Natural killer cell (primary cell): Measurements from ENCODE around the gene SEMA7A. TPM values are rescaled to one million over a fixed set of nuclear protein-coding genes. Genes with fewer than 3 reads are reported as not detected.
"Not testable (repeated sequence)": the region's sequence is repeated elsewhere in the genome, so short reads cannot be mapped to it uniquely, and the experiment has no call there.

Source experiments
- ATAC-seq, 3 donors: fragments of 150-1000 bp in 2 of 3; fragments of 200-7000 bp in 1 of 3; cut with Tn5 transposase; 1 replicate in 1 of 3; 2 replicates in 2 of 3; pipeline ENCODE4 v1.10.0; 2021; ENCODE audit warnings: mild to moderate bottlenecking in 2 of 3, moderate library complexity in 2 of 3
- DNase-seq, 2 donors: peaks; one replicate each; pipeline versions ENCODE4 v3.0.0 to v3.0.0-alpha.2; 2013 to 2021; ENCODE audit warnings: mixed read lengths in 1 of 2
- H3K27ac ChIP-seq: one replicate; pipeline ENCODE4 v1.5.1; 2013; ENCODE audit warnings: mild to moderate bottlenecking, low read length
- H3K27me3 ChIP-seq: one replicate; pipeline ENCODE4 v1.6.1; 2013; ENCODE audit warnings: low read length; ENCODE audit not compliant: control insufficient read depth, insufficient read depth
- H3K36me3 ChIP-seq: one replicate; pipeline ENCODE4 v1.6.1; 2013; ENCODE audit warnings: low read length; ENCODE audit not compliant: control insufficient read depth, insufficient read depth
- H3K4me1 ChIP-seq: one replicate; pipeline ENCODE4 v1.6.1; 2013; ENCODE audit warnings: low read length; ENCODE audit not compliant: control insufficient read depth, insufficient read depth
- H3K4me3 ChIP-seq: one replicate; pipeline ENCODE4 v1.5.1; 2013; ENCODE audit warnings: low read length
- H3K9me3 ChIP-seq: one replicate; pipeline ENCODE4 v1.6.1; 2013; ENCODE audit warnings: low read length; ENCODE audit not compliant: control insufficient read depth, insufficient read depth
- H3K27ac Mint-ChIP-seq, 2 donors: one replicate each; pipeline ENCODE4 v1.8.0; 2022; ENCODE audit warnings: mild to moderate bottlenecking in 2 of 2, mixed read lengths in 2 of 2, moderate library complexity in 1 of 2
- H3K27me3 Mint-ChIP-seq, 2 donors: one replicate each; pipeline ENCODE4 v1.8.0; 2022; ENCODE audit warnings: low read depth in 2 of 2, mixed read lengths in 2 of 2
- H3K36me3 Mint-ChIP-seq: one replicate; pipeline ENCODE4 v1.8.0; 2022; ENCODE audit warnings: mixed read lengths
- H3K4me1 Mint-ChIP-seq, 2 donors: one replicate each; pipeline ENCODE4 v1.8.0; 2022; ENCODE audit warnings: mixed read lengths in 2 of 2
- H3K4me3 Mint-ChIP-seq: one replicate; pipeline ENCODE4 v1.8.0; 2022; ENCODE audit warnings: mild to moderate bottlenecking, moderate library complexity, mixed read lengths
- H3K9me3 Mint-ChIP-seq, 2 donors: one replicate each; pipeline ENCODE4 v1.8.0; 2022; ENCODE audit warnings: mixed read lengths in 2 of 2
- WGBS: methylation state at CpG from one replicate; pipeline ENCODE4 v1.1.7; 2013; ENCODE audit warnings: missing lambda C conversion rate; ENCODE audit not compliant: insufficient coverage; 5-methylcytosine and 5-hydroxymethylcytosine counted together
- intact Hi-C: fragments of 100-400 bp; cut with micrococcal nuclease; formaldehyde crosslinking; loops from one replicate; pipeline ENCODE4 v1.14.2; 2022
- total RNA-seq, 4 donors: library from RNA; stranded (reverse); fragments of 120-200 nt in 1 of 4; gene quantifications; one replicate each; pipeline versions ENCODE4 v1.2.3 to v1.2.4, GENCODE V29; 2013 to 2022
- TF ChIP-seq, protein P1 (sequence below): fragments of 200-600 bp; IDR thresholded peaks from one replicate; pipeline ENCODE4 v1.8.0; 2022; ENCODE audit warnings: antibody characterized with exemption

SEMA7A gene
- total RNA-seq, 3 donors from 2014 or later (not counting 1 experiment from before 2014, with no cell fraction given): 4.7 to 46.2 (median 9.0) TPM

DNA sequence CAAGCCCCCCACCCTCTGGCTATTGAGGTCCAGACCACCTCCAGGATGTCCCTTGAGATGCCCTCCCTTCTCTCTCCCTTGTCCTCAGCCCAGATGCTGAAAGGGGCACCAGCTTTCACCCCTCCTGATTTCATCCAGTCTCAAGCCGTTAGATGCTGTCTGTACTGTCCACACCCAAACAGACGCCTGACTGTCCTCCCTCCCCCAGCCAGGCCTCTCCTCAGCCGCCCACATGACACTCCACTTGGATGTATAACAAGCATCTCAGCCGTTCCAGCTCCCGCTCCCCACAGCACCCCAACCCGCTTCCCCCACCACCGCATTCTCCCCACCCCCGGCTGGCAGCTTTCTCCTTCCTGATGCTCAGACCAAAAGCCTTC is 41.3 kb downstream of the SEMA7A start:
- Mint-ChIP-seq H3K9me3 (no peaks in the 10 kb centered on the region), H3K4me3 (no peak overlapping the region), H3K27me3 (no peaks in the 10 kb centered on the region), H3K27ac (peak overlapping the region in 1 of 2 donors; percentile 34), H3K36me3 (no peaks in the 10 kb centered on the region), H3K4me1 (peaks cover 0 to 23% of the 10 kb centered on the region in 2 donors)
- no peaks in the 10 kb centered on the region for H3K9me3 ChIP-seq
- no peaks in the 10 kb centered on the region for H3K36me3 ChIP-seq
- no peak overlapping the region for H3K4me3 ChIP-seq
- TF ChIP-seq, protein P1, sequence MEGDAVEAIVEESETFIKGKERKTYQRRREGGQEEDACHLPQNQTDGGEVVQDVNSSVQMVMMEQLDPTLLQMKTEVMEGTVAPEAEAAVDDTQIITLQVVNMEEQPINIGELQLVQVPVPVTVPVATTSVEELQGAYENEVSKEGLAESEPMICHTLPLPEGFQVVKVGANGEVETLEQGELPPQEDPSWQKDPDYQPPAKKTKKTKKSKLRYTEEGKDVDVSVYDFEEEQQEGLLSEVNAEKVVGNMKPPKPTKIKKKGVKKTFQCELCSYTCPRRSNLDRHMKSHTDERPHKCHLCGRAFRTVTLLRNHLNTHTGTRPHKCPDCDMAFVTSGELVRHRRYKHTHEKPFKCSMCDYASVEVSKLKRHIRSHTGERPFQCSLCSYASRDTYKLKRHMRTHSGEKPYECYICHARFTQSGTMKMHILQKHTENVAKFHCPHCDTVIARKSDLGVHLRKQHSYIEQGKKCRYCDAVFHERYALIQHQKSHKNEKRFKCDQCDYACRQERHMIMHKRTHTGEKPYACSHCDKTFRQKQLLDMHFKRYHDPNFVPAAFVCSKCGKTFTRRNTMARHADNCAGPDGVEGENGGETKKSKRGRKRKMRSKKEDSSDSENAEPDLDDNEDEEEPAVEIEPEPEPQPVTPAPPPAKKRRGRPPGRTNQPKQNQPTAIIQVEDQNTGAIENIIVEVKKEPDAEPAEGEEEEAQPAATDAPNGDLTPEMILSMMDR: no peak
- no peak for DNase-seq
- no peak for ATAC-seq
- 72% methylated on average over 8 of the region's 8 CpGs for WGBS
- no peaks in the 10 kb centered on the region for H3K27me3 ChIP-seq
- H3K27ac ChIP-seq: no peak overlapping the region
- intact Hi-C loops: no loop called here
- H3K4me1 ChIP-seq: peaks cover 36% of the 10 kb centered on the region

DNA sequence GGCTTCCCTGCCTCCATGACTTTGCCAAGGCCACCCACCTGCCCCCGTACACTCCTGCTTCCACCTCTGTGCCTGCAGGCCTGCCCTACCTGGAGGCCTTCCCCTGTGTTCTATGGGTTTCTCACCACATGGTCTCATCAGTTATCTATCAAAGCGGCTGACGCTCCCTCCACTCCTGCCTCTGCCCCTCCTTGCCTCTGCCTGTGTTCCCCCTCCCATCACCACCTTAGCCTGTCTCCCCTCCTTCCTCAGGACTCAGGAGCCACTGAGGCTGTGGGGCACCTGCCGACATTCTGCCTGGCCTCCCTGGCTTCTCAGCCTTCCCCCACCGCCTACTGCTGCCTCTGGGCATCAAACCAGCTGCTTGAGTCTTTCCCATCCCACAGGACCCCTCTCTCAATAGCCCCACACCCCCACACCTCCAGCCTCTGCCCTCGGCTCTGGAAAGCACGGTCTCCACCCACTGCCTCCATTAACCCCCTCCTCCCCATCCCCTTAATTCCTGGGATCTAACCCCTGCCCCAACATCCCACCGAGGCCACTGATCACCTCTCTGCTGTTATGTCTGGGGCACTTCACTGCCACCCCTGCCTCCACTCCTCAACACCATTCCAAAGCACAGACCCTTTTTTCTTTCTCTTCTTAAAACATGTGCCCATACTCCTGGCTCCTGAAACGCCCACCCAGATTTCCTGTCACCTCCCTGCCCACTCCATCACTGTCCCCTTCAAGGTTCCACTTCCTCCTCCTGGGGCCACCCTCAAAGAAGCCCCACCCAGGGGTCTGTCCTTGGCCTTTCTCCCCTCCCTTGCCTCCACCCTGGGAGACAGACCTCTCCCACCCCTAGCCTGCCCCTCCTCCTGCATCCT is 41.9 kb downstream of the SEMA7A start:
- ATAC-seq (no peak), DNase-seq (no peak)
- Histone ChIP-seq H3K4me1 (peaks cover 35% of the 10 kb centered on the region), H3K27me3 (no peaks in the 10 kb centered on the region), H3K27ac (no peak overlapping the region), H3K4me3 (no peak overlapping the region), H3K36me3 (no peaks in the 10 kb centered on the region), H3K9me3 (no peaks in the 10 kb centered on the region)
- peak overlapping the region in 1 of 2 donors; percentile 34 for H3K27ac Mint-ChIP-seq
- H3K4me3 Mint-ChIP-seq: no peak overlapping the region
- TF ChIP-seq, protein P1: no peak
- H3K9me3 Mint-ChIP-seq: no peaks in the 10 kb centered on the region
- H3K27me3 Mint-ChIP-seq: no peaks in the 10 kb centered on the region
- no peaks in the 10 kb centered on the region for H3K36me3 Mint-ChIP-seq
- H3K4me1 Mint-ChIP-seq: peaks cover 0 to 22% of the 10 kb centered on the region in 2 donors
- WGBS: 79% methylated on average over 9 of the region's 9 CpGs
- intact Hi-C loops: no loop called here

DNA sequence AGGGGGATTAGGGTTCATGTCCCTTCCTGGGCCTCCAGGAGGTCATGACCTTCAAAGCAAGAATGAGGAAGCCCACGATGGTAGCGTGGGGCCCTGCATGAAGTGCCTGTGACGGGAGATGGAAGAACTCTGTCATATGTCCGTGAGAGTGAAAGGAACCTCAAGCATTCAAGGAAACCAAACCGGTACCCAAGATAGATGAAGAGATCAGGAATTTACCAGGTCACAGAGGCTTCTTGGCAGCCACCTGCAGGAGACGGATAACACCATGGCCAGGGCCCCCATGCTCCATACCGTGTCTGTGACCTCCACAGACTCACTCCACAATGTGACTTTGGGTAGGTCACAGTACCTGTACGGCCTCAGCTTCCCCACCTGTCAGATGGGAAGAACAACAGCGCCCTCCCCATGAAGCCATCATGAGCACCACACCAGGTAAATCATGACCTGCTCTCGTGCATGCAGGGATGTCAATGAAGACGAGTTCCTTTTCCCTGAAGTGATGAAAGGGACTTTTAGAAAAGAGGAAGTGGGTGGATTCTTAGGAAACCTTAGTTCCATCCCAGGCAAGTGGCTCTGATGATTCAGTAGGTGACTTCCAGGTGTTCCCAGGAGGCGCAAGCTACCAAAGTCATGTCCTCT is 43.0 kb downstream of the SEMA7A start:
- Mint-ChIP-seq H3K4me3 (no peak overlapping the region), H3K27me3 (no peaks in the 10 kb centered on the region), H3K27ac (no peak overlapping the region), H3K9me3 (no peaks in the 10 kb centered on the region), H3K4me1 (peaks cover 0 to 22% of the 10 kb centered on the region in 2 donors), H3K36me3 (no peaks in the 10 kb centered on the region)
- H3K9me3 ChIP-seq: no peaks in the 10 kb centered on the region
- H3K27ac ChIP-seq: no peak overlapping the region
- no peak overlapping the region for H3K4me3 ChIP-seq
- TF ChIP-seq, protein P1: no peak
- ATAC-seq (peak in 1 of 3 donors; percentile 49), DNase-seq (no peak)
- 65% methylated on average over 12 of the region's 12 CpGs for WGBS
- H3K27me3 ChIP-seq: no peaks in the 10 kb centered on the region
- no peaks in the 10 kb centered on the region for H3K36me3 ChIP-seq
- intact Hi-C loops: no loop called here
- peaks cover 31% of the 10 kb centered on the region for H3K4me1 ChIP-seq

DNA sequence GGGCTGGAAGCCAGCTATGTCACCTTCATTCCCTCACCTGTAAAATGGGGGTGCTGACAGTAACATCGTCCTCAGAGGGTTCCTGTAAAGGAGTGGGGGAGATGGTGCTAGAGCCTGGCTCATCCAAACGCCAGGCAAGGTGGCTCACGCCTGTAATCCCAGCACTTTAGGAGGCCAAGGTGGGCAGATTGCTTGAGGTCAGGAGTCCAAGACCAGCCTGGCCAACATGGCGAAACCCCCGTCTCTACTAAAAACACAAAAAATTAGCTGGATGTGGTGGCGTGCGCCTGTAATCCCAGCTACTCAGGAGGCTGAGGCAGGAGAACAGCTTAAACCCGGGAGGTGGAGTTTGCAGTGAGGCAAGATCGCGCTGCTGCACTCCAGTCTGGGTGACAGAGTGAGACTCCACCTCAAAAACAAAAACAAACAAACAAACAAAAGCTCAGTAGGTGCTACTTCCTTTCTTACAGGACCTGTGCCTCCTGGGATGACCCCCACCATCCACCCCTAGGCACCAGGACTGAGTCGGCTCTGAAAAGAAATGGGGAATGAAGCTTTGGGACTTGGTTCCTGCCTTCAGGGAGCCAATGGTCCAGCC is 43.6 kb downstream of the SEMA7A start:
- peaks cover 34% of the 10 kb centered on the region for H3K4me1 ChIP-seq
- H3K27me3 ChIP-seq, H3K4me3 ChIP-seq, H3K27me3 Mint-ChIP-seq, H3K9me3 Mint-ChIP-seq, H3K36me3 Mint-ChIP-seq, H3K36me3 ChIP-seq, ATAC-seq, DNase-seq, H3K9me3 ChIP-seq, H3K4me3 Mint-ChIP-seq, intact Hi-C loops, H3K27ac ChIP-seq, H3K27ac Mint-ChIP-seq: not testable (repeated sequence)
- 92% methylated on average over 11 of the region's 11 CpGs for WGBS
- peaks cover 0 to 26% of the 10 kb centered on the region in 2 donors for H3K4me1 Mint-ChIP-seq
